C1 segment of cervical spinal cord (tissue), 14 donors: ENCODE measurements around the gene SLC25A5.
"Not testable (repeated sequence)": the region's sequence is repeated elsewhere in the genome, so short reads cannot be mapped to it uniquely, and the experiment has no call there.

Source experiments
- DNase-seq, 14 donors: peaks; one replicate each; lab custom pipeline; 2025; lab: John Stamatoyannopoulos, UW

SLC25A5 gene

DNA sequence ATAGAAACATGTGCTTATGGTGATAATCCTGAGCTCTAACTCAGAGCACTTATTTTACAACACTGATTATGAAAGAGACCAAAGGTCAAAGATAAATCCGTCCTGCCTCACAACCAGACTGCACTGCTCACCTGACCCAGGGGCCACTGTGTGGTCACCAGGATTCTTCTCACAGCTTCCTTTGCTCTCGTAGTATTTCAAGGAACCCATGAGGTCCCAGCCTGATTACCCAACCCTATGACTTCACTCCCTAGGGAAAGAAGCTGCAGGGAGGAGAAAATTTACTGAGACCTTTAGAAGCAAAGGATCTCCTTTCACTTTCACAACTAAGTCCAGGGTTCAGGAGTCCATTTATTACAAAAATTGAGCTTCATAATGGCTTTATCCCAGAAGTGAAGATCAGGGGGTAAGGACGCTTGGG, 9.6 kb downstream of the SLC25A5 start:
- no peak for DNase-seq

DNA sequence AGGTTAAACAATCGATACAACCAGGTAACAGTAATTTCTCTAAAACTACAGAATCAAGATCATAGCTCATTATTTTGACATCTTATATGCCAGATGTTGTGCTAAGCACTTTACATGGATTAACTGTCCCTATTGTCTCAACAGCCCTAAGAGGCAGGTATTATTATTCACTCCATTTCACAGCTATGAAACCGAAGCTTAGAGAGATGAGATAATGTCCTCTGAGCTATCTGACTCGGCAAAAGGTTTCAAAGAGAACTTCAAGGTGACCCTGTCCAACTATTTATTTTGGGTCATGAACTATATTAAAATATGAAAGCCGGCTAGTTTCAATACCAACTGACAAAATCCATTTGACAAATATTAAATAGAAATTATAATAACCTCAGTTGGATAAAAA, 10.3 kb downstream of the SLC25A5 start:
- DNase-seq: no peak

DNA sequence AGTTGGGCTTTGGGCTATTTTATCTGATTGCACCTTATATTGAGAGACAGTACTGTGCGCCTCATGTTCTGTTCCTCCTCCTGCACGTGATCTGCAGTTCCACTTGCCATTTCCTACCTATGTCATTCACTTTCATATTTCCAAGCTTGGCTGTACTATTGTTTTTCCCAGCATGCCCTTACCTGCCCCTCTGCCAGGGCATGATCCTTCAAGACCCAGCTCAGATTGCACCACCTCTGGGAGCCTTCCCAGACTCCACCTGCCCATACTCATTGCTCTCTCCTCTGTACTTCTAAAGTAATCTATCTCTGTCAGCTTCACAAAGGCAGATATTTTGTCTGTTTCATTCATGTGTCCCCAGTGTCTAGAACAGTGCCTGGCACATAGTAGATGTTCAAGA, 11.6 kb downstream of the SLC25A5 start:
- no peak for DNase-seq

DNA sequence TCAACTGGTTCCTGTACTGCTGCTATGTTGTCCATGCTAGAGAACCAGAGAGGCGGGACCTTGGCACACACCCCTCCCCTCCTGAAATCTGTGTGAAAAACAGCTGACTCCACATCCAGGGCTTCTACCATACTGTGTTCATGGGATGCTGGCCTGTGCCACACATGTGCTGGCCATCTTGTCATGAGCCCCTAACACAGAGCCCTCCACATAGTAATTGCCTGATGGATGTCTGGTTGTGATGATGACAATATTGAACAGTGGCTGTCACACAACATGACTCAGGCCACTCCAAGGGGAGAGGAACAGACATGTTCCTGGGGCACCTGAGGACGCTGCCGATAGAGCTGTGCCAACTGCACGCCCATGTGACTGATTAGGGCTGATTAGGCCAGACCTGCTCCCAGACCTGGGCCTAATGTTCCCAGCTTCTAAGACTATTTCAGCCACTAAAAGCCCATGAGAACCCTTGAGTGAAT, 13.1 kb downstream of the SLC25A5 start:
- no peak for DNase-seq

DNA sequence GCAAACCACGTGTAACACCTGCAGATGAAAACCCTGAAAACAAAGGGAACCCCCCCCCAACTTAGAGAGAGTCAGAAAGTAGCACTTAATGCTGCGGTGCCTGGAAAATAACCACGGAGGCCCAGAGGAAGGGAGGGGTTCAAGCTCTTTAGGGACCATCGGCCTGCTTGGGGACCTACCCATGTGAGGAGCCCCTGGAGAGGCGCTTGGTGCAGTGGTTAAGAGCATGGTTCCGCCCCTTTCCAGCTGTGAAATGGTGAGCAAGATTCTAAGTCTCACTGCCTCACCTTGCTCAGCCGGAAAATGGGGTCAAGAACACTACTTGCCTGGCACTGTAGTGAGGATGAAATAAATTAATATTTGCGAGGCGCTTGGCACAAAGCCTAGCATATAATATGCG, 13.8 kb downstream of the SLC25A5 start:
- DNase-seq: no peak

DNA sequence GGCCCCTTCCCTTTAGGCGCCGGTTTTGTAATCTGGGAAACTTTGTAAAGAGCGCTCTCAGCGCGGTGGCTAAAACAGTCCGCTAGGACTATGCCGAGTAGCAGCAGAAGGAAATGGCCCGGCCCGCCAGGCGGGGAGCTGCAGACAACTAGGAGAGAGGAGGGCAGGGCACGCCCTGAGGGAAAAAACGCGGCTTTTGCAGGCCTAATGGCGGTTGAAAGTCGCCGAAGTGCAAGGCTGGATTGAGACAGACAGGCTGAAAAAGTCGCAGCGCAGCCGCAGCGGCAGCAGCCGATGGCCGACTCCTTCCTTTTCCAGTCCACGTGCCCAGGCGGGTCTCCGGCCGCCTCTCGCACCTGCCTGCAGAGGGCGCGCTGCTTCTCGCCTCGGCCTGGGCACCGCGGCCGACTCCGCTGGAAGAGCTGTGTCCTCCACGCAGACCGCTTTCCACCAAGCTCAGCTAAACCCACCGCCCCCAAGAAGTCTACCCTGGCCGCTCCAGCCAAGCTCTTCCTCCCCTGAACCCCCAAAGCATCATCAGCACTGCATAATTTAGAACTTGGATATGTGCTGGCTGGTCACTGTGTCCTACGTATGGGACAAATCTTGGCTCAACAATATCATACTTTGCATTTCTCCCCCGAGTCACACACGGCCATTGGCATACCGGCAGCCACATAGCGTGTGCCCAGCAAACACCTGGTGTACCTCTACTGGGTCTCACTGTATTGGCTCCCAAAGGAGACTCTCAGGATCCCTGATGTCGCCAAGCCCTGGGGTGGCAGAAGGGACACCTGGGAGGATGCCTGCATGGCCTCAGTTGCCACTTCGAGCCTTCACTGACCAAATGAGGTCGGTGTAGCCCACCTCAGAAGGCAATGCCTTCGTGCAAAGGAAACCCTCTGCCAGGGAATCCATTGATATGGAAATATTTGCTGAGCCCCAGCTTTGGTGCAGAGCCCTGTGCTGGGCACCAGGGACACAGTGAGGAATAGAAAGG, 14.5 kb downstream of the SLC25A5 start:
- peak in 10 of 14 donors; percentile 10 to 56 (median 28) for DNase-seq

DNA sequence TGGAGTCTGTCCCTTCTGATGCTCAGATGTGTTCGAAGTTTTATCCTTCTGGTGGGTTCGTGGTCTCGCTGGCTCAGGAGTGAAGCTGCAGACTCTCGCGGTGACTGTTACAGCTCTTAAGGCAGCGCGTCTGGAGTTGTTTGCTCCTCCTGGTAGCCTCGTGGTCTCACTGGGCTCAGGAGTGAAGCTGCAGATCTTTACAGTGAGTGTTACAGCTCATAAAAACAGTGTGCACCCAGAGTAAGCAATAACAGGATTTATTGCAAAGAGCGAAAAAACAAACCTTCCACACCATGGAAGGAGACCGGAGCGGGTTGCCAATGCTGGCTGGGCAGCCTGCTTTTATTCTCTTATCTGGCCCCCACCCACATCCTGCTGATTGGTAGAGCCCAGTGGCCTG, 18.5 kb downstream of the SLC25A5 start:
- no peak for DNase-seq

DNA sequence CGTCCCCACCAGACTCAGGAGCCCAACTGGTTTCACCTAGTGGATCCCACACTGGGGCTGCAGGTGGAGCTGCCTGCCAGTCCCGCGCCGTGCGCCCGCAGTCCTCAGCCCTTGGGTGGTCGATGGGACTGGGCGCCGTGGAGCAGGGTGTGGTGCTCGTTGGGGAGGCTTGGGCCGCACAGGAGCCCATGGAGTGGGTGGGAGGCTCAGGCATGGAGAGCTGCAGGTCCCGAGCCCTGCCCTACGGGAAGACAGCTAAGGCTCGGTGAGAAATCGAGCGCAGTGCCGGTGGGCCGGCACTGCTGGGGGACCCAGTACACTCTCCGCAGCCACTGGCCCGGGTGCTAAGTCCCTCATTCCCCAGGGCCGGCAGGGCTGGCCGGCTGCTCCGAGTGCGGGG, 19.5 kb downstream of the SLC25A5 start:
- not testable (repeated sequence) for DNase-seq

DNA sequence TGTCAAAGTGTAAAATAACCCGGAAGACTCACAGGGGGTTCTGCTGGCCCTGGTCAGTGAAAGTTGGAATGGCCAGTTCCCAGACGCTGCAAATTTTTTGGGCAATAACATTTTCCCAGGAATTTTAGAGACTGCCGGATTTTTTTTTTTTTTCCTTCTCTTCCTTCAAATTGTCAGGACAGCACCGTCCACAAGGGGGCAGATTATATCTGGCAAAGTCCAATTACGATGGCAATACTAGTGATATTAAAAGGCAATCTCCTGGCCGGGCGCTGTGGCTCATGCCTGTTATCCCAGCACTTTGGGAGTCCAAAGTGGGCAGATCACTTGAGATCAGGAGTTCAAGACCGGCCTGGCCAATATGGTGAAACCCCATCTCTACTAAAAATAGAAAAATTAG, 20.5 kb downstream of the SLC25A5 start:
- peak in 4 of 14 donors; percentile 0 to 22 (median 4) for DNase-seq

DNA sequence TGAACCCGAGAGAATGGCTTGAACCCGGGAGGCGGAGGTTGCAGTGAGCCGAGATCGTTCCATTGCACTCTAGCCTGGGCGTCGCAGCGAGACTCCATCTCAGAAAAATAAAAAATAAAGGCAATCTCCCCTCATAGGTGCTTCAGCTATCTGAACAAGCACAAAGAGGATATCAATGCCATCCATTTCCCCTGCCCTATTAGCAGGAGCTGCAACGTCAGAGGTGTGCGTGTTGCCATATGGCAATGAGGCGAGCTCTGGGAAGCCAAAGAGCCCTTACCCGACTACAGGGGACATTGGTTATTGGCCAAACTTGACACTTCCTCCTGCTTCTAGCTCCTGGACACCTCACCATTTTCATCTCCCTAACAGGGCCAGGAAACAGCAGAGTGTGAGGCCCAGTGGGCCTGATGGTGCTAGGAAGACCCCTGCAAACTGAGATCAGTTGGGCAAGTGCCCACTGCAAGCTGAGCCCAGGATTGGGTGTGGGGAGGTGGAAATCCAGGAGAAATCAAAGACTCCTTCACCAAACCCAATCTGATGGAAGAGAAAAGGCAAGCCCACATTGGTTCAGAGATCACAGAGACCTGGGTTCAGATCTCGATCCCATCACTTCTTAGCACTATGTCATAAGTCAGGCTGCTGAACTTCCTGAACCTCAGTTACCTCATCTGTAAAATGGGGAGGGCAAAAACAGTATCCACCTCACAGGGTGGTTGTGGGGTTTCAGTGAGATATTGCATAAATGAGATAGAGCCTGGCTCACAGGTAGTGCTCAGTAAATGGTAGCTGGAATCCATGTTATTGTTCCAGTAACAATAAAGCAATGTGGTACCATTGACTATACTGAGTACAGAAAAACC, 21.2 kb downstream of the SLC25A5 start:
- no peak for DNase-seq

DNA sequence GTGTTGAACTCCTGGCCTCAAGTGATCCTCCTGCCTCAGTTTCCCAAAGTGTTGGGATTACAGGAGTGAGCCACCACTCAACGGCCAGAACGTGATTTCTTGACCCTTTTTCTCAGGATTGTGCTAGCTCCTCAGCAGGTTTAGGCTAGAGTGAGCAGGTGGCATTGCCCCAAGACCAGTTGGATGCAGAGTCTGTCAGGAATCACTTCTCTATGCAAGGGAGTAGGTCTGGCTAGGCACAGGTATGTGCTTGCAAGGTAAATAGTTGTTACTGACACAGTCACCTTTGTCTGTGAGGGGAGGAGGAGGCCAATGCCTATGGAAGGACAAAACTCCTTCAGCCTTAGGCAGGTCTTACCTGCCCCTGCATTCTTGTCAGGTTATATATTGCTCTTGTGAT, 24.2 kb downstream of the SLC25A5 start:
- no peak for DNase-seq

DNA sequence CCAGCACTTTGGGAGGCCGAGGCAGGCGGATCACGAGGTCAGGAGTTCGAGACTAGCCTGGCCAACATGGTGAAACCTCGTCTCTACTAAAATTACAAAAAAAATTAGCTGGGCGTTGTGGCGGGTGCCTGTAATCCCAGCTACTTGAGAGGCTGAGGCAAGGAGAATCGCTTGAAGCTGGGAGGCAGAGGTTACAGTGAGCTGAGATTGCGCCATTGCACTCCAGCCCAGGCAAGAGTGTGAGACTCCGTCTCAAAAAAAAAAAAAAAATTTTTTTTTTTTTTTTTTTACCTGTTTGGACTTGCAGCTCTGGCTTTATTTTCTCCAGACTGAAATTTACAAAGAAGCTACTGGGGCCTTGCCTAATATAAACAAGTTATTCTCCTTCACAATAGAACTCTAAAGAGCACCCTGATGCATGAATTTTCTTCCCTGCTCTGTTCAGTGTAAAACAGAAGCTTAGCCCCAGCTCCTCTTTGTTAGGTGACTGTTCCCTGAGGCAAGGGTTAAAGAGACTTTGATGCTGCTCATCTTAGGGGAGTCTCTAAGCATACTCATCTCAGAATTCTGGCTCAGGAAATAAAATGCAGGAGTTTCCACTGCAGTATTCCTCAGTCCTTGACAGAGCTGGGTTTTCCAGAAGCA, 25.7 kb downstream of the SLC25A5 start:
- DNase-seq: not testable (repeated sequence)

DNA sequence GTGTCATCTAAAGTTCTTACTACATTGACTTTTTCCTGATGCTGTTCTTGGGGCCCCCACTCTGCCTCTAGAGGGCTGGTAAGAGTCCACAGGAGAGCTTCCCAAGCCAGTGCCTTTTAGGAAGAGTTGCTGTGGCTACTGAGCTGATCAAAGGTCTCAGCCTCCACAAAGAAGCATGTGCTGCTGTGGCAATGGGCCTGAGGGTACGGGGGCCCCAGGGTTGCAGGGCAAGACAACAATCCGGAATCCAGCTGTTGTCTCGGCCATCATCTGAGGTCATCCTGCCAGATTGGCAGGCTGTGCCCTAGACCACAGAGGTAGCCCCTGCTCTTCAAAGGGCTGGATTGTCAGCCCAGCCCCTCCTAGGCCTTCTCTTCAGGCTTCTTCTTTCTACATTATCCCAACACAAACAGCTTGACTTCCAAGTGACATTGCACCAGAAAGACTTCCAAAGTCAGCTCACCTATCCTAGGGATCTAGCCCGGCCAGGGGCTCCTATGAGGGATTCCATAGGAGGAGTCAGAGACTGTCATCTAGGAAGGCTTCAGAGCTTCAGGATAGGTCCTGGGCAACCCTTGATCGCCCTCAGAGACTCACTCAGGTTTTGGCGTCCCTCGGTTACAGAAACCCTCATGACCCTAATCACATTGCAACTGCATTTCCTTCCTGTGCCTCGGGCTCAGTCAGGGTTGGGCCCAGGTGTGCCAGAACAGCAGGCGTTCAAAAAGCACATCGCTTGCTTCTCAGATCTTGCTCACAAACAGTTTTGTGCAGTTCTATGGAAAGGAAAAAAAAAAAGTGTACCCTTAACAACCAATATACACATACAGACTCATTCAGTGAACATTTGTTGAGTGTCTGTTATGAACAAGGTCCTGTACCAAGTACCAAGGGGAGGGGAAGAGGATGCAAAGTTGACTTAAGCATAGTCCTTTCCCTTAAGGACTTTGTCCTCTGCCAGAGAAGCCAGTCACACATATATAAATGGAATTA, 27.8 kb downstream of the SLC25A5 start:
- DNase-seq: no peak

DNA sequence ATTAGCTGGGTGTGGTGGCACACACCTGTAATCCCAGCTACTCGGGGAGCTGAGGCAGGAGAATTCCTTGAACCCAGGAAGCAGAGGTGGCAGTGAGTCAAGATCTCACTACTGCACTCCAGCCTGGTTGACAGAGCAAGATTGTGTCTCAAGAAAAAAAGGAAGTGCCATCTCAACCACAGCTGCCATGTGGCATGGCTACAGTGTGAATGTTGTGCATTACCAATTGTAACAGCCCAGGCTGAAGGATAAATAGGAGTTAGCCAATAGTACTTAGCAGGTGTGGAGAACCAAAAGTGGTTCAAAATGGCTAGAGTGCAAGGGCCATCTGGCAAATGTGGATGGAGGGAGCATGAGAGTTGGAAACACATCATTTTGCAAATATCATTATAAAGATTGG, 28.9 kb downstream of the SLC25A5 start:
- DNase-seq: no peak

DNA sequence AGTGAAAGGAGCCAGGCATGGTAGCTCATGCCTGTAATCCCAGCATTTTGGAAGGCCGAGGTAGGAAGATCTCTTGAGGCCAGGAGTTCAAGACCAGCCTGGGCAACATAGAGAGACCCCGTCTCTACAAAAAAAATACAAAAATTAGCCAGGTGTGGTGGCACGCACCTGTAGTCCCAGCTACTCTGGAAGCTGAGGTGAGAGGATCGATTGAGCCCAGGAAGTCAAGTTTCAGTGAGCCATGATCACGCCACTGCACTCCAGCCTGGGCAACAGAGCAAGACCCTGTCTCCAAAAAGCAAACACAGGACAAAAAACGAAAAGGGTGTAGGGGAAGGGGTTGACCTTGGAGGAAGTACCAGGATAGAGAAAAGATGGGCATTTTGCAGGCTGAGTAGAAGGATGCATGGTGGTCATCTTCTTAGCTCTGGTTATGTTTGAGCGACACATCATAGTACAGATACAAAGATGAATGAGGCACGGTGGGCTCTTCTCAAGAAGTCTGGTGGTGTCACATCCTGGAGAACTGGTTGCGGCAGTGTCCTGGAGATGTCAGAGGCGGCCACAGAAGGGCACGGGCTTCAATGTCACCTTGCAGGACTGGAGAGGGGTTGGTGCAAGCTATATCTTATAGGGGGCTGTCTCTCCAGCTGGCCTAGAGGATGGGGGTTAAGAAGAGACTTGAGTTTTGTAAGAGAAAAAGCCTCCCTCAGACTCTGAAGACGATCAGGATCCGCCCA, 32.0 kb downstream of the SLC25A5 start:
- DNase-seq: no peak

DNA sequence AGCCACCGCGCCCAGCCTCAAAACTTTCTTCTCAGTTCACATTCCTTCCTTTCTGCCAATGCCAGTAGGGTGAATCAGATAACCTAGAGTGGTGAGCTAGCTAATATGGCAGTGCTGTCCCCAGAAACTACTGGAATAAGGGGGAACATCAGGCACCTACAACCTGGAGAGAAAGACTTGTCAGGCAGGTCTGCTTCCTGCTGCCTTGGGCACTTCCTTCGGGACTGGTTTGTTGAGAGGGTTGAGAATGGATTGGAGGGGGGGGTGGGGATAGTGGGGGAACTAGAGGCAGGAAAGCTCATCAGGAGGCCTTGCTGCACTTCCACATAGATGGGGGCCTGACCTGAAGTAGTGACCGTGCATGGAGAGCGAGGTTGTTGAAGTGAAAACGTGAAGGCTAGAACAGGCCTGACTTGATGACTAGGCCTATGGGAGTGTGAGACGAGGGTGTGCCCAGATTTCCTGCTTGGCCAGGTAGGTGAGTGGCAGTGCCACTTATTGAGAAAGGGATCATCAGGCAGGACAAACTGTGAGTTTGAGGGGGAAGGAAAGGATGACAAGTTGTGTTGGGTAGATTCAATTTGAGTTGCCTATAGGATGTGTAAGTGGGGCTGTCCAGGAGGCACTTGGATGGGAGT, 33.4 kb downstream of the SLC25A5 start:
- DNase-seq: no peak

DNA sequence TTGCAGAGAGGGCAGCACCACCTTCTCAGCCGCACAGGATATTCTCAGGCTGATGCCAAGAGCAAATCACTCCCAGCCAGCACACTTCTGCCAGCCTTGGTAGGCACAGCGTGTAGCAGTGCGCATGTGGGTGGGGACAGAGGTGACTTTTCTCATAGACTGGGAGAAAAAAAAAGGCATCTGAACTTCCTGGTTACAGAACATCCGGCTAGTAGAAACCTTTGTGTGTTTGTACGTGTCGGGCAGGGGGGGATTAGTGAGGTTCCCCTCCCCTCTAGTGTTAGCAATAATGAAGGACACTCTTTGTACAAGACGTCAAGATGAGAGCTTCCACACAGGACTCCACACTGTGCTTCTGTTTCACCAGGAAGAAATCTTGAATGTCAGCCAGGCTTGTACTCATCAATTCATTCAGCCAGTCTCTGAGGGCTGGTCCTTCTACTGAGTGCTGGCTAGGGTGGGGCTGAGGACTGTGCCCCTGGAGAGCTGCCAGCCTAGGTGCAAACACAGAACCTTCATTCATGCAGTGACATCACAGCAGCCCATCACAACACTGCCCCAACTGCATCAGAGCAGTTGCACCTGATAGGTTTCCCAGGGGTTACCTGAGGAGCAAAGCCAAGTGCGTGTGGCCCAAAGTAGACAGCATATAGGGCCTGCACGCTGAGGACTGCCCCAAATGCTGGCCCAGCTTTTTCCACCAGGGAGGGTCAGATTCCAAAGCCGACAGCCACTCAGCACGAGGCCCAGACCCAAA, 34.7 kb downstream of the SLC25A5 start:
- DNase-seq: peak in 2 of 14 donors; percentile 7 to 31

DNA sequence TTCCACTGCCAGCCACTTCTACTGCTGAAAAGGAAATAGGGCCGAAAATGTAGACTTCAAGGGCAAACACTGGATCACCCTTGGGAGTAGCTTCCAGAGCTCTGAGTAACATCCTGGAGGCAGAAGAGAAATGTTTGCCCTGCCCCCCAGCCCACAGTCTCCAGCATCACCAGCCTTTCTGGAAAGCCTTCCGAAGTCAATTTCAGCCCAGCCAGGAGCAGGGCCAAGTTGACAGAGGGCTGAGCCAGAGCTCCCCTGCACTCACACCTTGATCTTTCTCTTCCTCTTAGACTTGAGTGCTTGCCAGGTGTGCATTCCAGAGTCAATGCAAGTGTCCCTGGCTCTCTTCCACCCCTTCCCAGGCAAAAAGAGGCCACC, 35.2 kb downstream of the SLC25A5 start:
- DNase-seq: peak in 6 of 14 donors; percentile 1 to 48 (median 10)
